ENCODE measurements around the gene BAIAP3. TPM values are rescaled to one million over a fixed set of nuclear protein-coding genes. Genes with fewer than 3 reads are reported as not detected.

Gene BAIAP3
- total and polyA plus RNA-seq, 10 of the 15 experiments (the other 5 are each of a cell fraction or from before 2014, with no cell fraction given): 0.03 to 0.56 (median 0.17) TPM; not detected in 3

GRCh38 chr16:1355591-1355990 lies 22.1 kb downstream of the BAIAP3 start:
- H3K4me3 ChIP-seq: no peak overlapping the region
- no peak overlapping the region for H3K4me2 ChIP-seq (ENCODE audit: control insufficient read depth, insufficient read depth)
- in situ Hi-C loops (cut with MboI) (no loop called here), intact Hi-C loops (cut with micrococcal nuclease; ENCODE audit: unreplicated experiment) (no loop called here)
- H3K27me3 ChIP-seq (replicated peaks in 1 of 2; ENCODE audit: control insufficient read depth in 2 of 2, insufficient read depth in 2 of 2, low read length in 1 of 2): no peaks in the 10 kb centered on the region
- H3K9ac ChIP-seq (ENCODE audit: control insufficient read depth, insufficient read depth, low read length): no peak overlapping the region
- ChIA-PET POLR2A (no interaction called here), RAD21 (ENCODE audit: unreplicated experiment) (no interaction called here), CTCF (interaction anchor here (0.7 kb wide), 1 partner anchor 8 kb away, joined by 4 read pairs; no protein-coding TSS in a partner anchor), SMC1A (ENCODE audit: uncharacterized antibody, unreplicated experiment) (no interaction called here)
- no peak for DNase-seq (ENCODE audit: low read depth, low spot score)
- WGBS (ENCODE audit: insufficient coverage, insufficient replicate concordance, low lambda C conversion rate, missing lambda C conversion rate): 88% methylated on average over 15 of the region's 15 CpGs
- no peaks in the 10 kb centered on the region for H3K9me3 ChIP-seq (replicated peaks; ENCODE audit: control insufficient read depth, insufficient read depth, low read length)
- no peak for FAIRE-seq
- H3K79me2 ChIP-seq (ENCODE audit: control insufficient read depth, insufficient read depth, low read length): peaks cover 24% of the 10 kb centered on the region
- H3K4me1 ChIP-seq (ENCODE audit: control insufficient read depth, insufficient read depth, low read length): peaks cover 3% of the 10 kb centered on the region; the same call in 1 of the 2 replicates
- TF ChIP-seq NR2C1 (IDR thresholded peaks at IDR 0.05): no peak
- BruUV-seq (replicated peaks): no TSS peak
- no peak overlapping the region for H2AFZ ChIP-seq (ENCODE audit: control insufficient read depth, low read depth, low read length)
- no peaks in the 10 kb centered on the region; a peak in 1 of 4 replicates for H3K36me3 ChIP-seq (ENCODE audit: control insufficient read depth in 2 of 2, insufficient read depth in 2 of 2, low read length in 1 of 2)
- no peak for ATAC-seq
- no peaks in the 10 kb centered on the region for H4K20me1 ChIP-seq (ENCODE audit: control insufficient read depth, insufficient read depth)
- H3K27ac ChIP-seq (ENCODE audit: control insufficient read depth, insufficient read depth): no peak overlapping the region

DNA sequence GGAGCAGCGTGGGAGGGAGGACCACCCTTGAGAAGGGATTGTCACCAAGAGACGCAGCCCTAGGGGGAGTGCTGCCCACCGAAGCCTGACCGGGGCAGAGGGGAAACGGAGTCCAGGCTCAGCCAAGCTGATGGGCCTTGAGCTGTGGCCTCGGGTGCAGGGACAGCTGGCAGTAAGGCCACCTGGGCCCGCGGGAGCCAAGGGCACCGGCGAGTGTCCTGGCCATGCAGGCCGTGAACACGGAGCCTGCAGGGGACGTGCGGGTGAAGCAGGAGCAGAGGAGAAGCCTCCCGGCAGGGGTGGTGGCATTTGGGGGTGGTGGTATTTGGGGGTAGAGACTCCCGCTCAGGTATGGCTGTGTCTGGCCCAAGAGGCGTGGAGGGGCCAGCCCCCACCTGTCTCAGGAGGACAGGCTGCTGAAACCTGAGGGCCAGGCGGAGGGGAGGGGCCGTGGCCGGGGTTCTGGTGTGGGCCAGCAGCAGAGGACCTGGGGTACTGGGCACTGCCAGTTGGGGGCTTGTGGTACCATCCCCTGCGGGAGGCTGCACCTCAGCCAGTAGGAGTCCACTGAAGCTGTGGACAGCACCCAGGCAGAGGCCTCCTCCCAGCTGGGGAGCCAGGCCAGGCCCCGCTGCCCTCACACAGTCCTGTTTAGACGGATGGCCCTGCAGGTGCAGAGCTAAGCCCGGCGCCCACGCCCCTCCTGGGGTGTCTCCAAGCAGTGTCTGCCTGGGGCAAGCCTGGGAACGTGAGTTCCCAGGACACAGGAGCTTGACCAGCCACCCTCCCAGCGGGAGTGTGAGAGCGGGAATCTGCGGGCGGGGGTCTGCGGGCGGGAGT lies 22.8 kb downstream of the BAIAP3 start:
- ATAC-seq (no peak), DNase-seq (ENCODE audit: low read depth, low spot score) (no peak), FAIRE-seq (no peak)
- intact Hi-C loops (cut with micrococcal nuclease; ENCODE audit: unreplicated experiment) (no loop called here), in situ Hi-C loops (cut with MboI) (no loop called here)
- H3K27ac ChIP-seq (ENCODE audit: control insufficient read depth, insufficient read depth): no peak overlapping the region
- no peak overlapping the region for H3K9ac ChIP-seq (ENCODE audit: control insufficient read depth, insufficient read depth, low read length)
- no peaks in the 10 kb centered on the region for H4K20me1 ChIP-seq (ENCODE audit: control insufficient read depth, insufficient read depth)
- 73% methylated on average over 28 of the region's 33 CpGs for WGBS (ENCODE audit: insufficient coverage, insufficient replicate concordance, low lambda C conversion rate, missing lambda C conversion rate)
- ChIA-PET POLR2A (no interaction called here), CTCF (no interaction called here), RAD21 (ENCODE audit: unreplicated experiment) (no interaction called here), SMC1A (ENCODE audit: uncharacterized antibody, unreplicated experiment) (no interaction called here)
- TF ChIP-seq RB1 (IDR thresholded peaks at IDR 0.05; ENCODE audit: borderline replicate concordance) (no peak), POLR2A (IDR thresholded peaks at IDR 0.05; ENCODE audit: low read depth, low read length) (0 out of 2 replicates have a peak, but pooled peaks have one; percentile 6)
- no peak overlapping the region for H3K4me3 ChIP-seq
- H3K4me1 ChIP-seq (ENCODE audit: control insufficient read depth, insufficient read depth, low read length): no peaks in the 10 kb centered on the region
- H3K4me2 ChIP-seq (ENCODE audit: control insufficient read depth, insufficient read depth): no peak overlapping the region
- no peaks in the 10 kb centered on the region for H3K27me3 ChIP-seq (replicated peaks in 1 of 2; ENCODE audit: control insufficient read depth in 2 of 2, insufficient read depth in 2 of 2, low read length in 1 of 2)
- no peaks in the 10 kb centered on the region; a peak in 2 of 4 replicates for H3K36me3 ChIP-seq (ENCODE audit: control insufficient read depth in 2 of 2, insufficient read depth in 2 of 2, low read length in 1 of 2)
- H3K9me3 ChIP-seq (replicated peaks; ENCODE audit: control insufficient read depth, insufficient read depth, low read length): no peaks in the 10 kb centered on the region
- H3K79me2 ChIP-seq (ENCODE audit: control insufficient read depth, insufficient read depth, low read length): peaks cover 17% of the 10 kb centered on the region
- BruUV-seq (replicated peaks): no TSS peak
- no peak overlapping the region for H2AFZ ChIP-seq (ENCODE audit: control insufficient read depth, low read depth, low read length)
